ENCODE results near the gene TSPAN11. TPM values are rescaled to one million over a fixed set of nuclear protein-coding genes. Genes with fewer than 3 reads are reported as not detected.
A peak's percentile ranks its signal among the peaks of the same experiment; 100 is the strongest.
"Not testable (repeated sequence)": the region's sequence is repeated elsewhere in the genome, so short reads cannot be mapped to it uniquely, and the experiment has no call there.

The TSPAN11 gene
- 0.16 TPM in 2 replicates for total RNA-seq
- 1.2 TPM for polyA plus RNA-seq (2012)

GRCh38 chr12:30926243-30927221, at the start of gene TSPAN11:
TSPAN11 (plus strand) TSS chr12:30926748; CDS start chr12:30953992, 27,244 bp downstream.
- DNase-seq (ENCODE audit: low read depth) = peak; percentile 54

GRCh38 chr12:30877105-30877875, 49.3 kb upstream of the TSPAN11 start:
- no peak for DNase-seq (ENCODE audit: low read depth)

- no peak for DNase-seq (ENCODE audit: low read depth)
Observed at GRCh38 chr12:30878024-30878423, 48.5 kb upstream of the TSPAN11 start.

GRCh38 chr12:30880061-30880460, 46.5 kb upstream of the TSPAN11 start:
- DNase-seq (ENCODE audit: low read depth) = no peak

GRCh38 chr12:30880813-30881212, 45.7 kb upstream of the TSPAN11 start:
- no peak for DNase-seq (ENCODE audit: low read depth)

GRCh38 chr12:30882706-30883105, 43.8 kb upstream of the TSPAN11 start:
- peak; percentile 13 for DNase-seq (ENCODE audit: low read depth)

GRCh38 chr12:30884799-30885198, 41.7 kb upstream of the TSPAN11 start:
- no peak for DNase-seq (ENCODE audit: low read depth)

- no peak for DNase-seq (ENCODE audit: low read depth)
Observed at GRCh38 chr12:30885321-30885720, 41.2 kb upstream of the TSPAN11 start.

- DNase-seq (ENCODE audit: low read depth) = no peak
Observed at GRCh38 chr12:30887226-30887625, 39.3 kb upstream of the TSPAN11 start.

- DNase-seq (ENCODE audit: low read depth) = no peak
Observed at GRCh38 chr12:30888241-30888640, 38.3 kb upstream of the TSPAN11 start.

- not testable (repeated sequence) for DNase-seq (ENCODE audit: low read depth)
Observed at GRCh38 chr12:30894531-30894930, 32.0 kb upstream of the TSPAN11 start.

- no peak for DNase-seq (ENCODE audit: low read depth)
Observed at GRCh38 chr12:30896461-30896860, 30.1 kb upstream of the TSPAN11 start.

- no peak for DNase-seq (ENCODE audit: low read depth)
Observed at GRCh38 chr12:30898846-30899245, 27.7 kb upstream of the TSPAN11 start.

GRCh38 chr12:30900351-30900750, 26.2 kb upstream of the TSPAN11 start:
- no peak for DNase-seq (ENCODE audit: low read depth)

GRCh38 chr12:30902001-30902400, 24.5 kb upstream of the TSPAN11 start:
- no peak for DNase-seq (ENCODE audit: low read depth)

- DNase-seq (ENCODE audit: low read depth) = no peak
Observed at GRCh38 chr12:30902596-30902995, 24.0 kb upstream of the TSPAN11 start.

- DNase-seq (ENCODE audit: low read depth) = no peak
Observed at GRCh38 chr12:30905463-30906009, 21.0 kb upstream of the TSPAN11 start.

- DNase-seq (ENCODE audit: low read depth) = no peak
Observed at GRCh38 chr12:30908076-30908721, 18.3 kb upstream of the TSPAN11 start.

- DNase-seq (ENCODE audit: low read depth) = peak; percentile 51
Observed at GRCh38 chr12:30908722-30909348, 17.7 kb upstream of the TSPAN11 start.

- no peak for DNase-seq (ENCODE audit: low read depth)
Observed at GRCh38 chr12:30909349-30910037, 17.1 kb upstream of the TSPAN11 start.
